Esophagus squamous epithelium (tissue), 5 donors: Measurements from ENCODE around the gene COQ5. TPM values are rescaled to one million over a fixed set of nuclear protein-coding genes. Genes with fewer than 3 reads are reported as not detected.

Source experiments
- DNase-seq: peaks from one replicate; lab custom pipeline; 2025; lab: John Stamatoyannopoulos, UW
- H3K27ac ChIP-seq, 4 donors: fragments of 200-600 bp; sonication (generic); one replicate each; pipeline ENCODE4 v1.5.1; 2016 to 2019; ENCODE audit warnings: mild to moderate bottlenecking in 1 of 4
- H3K27me3 ChIP-seq, 4 donors: fragments of 200-600 bp; sonication (generic); 1 replicate in 3 of 4; 2 replicates in 1 of 4; pipeline versions ENCODE4 v1.5.1 to v1.6.0; 2017 to 2021; ENCODE audit warnings: antibody characterized with exemption in 1 of 4
- H3K36me3 ChIP-seq, 3 donors: fragments of 200-600 bp; sonication (generic); one replicate each; pipeline ENCODE4 v1.5.1; 2016 to 2019
- H3K4me1 ChIP-seq, 3 donors: fragments of 200-600 bp; sonication (generic); one replicate each; pipeline ENCODE4 v1.5.1; 2017 to 2019
- H3K4me3 ChIP-seq, 4 donors: fragments of 200-600 bp; sonication (generic); 1 replicate in 3 of 4; 2 replicates in 1 of 4; pipeline ENCODE4 v1.5.1; 2016 to 2019; ENCODE audit warnings: mild to moderate bottlenecking in 2 of 4, moderate library complexity in 1 of 4
- H3K9me3 ChIP-seq, 3 donors: fragments of 200-600 bp; sonication (generic); one replicate each; pipeline ENCODE4 v1.5.1; 2016 to 2019
- CTCF ChIP-seq, 6 experiments: fragments of 450-650 bp in 4 of 6; fragments of 200-600 bp in 2 of 6; sonication (generic) in 2 of 6; IDR thresholded peaks; one replicate each; pipeline ENCODE4 v1.5.1; 2016 to 2019; ENCODE audit warnings: antibody characterized with exemption in 6 of 6, mild to moderate bottlenecking in 4 of 6, moderate library complexity in 4 of 6
- POLR2A ChIP-seq, 4 donors: fragments of 450-650 bp; IDR thresholded peaks; one replicate each; pipeline ENCODE4 v1.6.1; 2017; ENCODE audit warnings: antibody characterized with exemption in 4 of 4, mild to moderate bottlenecking in 4 of 4, moderate library complexity in 3 of 4
- WGBS, 2 donors: methylation state at CpG; one replicate each; pipeline ENCODE4 v1.1.5; 2018; 5-methylcytosine and 5-hydroxymethylcytosine counted together
- intact Hi-C: fragments of 100-400 bp; cut with DNase I; formaldehyde crosslinking; loops from one replicate; pipeline ENCODE4 v1.15.0; 2022
- total RNA-seq, 4 donors: library from RNA; depleted of rRNA; stranded (reverse); fragments of >200 nt; gene quantifications; one replicate each; pipeline ENCODE4 v1.1.0, GENCODE V29; 2016
- donor health status: DM: yes; HTN: yes; CAD: no.

COQ5 gene
- total RNA-seq, 4 donors from 2014 or later: 12.2 to 27.7 (median 20.3) TPM

- Histone ChIP-seq H3K4me3 (no peak overlapping the region), H3K27ac (peak overlapping the region; percentile 39 to 74 (median 56)), H3K36me3 (peaks cover 28 to 99% (median 77%) of the 10 kb centered on the region in 3 donors), H3K9me3 (no peaks in the 10 kb centered on the region), H3K27me3 (no peaks in the 10 kb centered on the region), H3K4me1 (no peaks in the 10 kb centered on the region)
- 73 to 83% methylated on average over 4 of the region's 8 CpGs for WGBS, 2 donors
- TF ChIP-seq POLR2A (IDR thresholded peaks at IDR 0.05): no peak
- TF ChIP-seq CTCF (IDR thresholded peaks at IDR 0.05): no peak
- intact Hi-C loops: no loop called here
- no peak for DNase-seq
Measured at GRCh38 chr12:120562906-120563305, 33.9 kb upstream of the COQ5 start.

GRCh38 chr12:120557589-120557988 is 28.6 kb upstream of the COQ5 start:
- no peaks in the 10 kb centered on the region for H3K9me3 ChIP-seq
- H3K27me3 ChIP-seq: no peaks in the 10 kb centered on the region
- 89 to 96% methylated on average over 2 of the region's 2 CpGs for WGBS, 2 donors
- H3K27ac ChIP-seq: no peak overlapping the region
- intact Hi-C loops: no loop called here
- TF ChIP-seq CTCF (IDR thresholded peaks at IDR 0.05): no peak
- TF ChIP-seq POLR2A (IDR thresholded peaks at IDR 0.05): no peak
- no peak overlapping the region for H3K4me3 ChIP-seq
- peaks cover 0 to 14% (median 0%) of the 10 kb centered on the region in 3 donors for H3K4me1 ChIP-seq
- no peak for DNase-seq
- peaks cover 29 to 99% (median 63%) of the 10 kb centered on the region in 3 donors for H3K36me3 ChIP-seq

- 100% methylated on average over 1 of the region's 1 CpG; no CpG with 5 or more reads in 1 of the 2 donors for WGBS, 2 donors
- DNase-seq: no peak
- Histone ChIP-seq H3K27ac (peak overlapping the region in 2 of 4 donors; percentile 3 to 35), H3K36me3 (peaks cover 20 to 97% (median 48%) of the 10 kb centered on the region in 3 donors), H3K9me3 (no peaks in the 10 kb centered on the region), H3K27me3 (no peaks in the 10 kb centered on the region), H3K4me1 (peaks cover 0 to 44% (median 5%) of the 10 kb centered on the region in 3 donors), H3K4me3 (no peak overlapping the region)
- TF ChIP-seq CTCF (IDR thresholded peaks at IDR 0.05) (no peak), POLR2A (IDR thresholded peaks at IDR 0.05) (no peak)
- intact Hi-C loops: no loop called here
Measured at GRCh38 chr12:120554678-120555077, 25.7 kb upstream of the COQ5 start.

GRCh38 chr12:120546050-120546386 is 17.1 kb upstream of the COQ5 start:
- no peaks in the 10 kb centered on the region for H3K9me3 ChIP-seq
- no peak for DNase-seq
- no peak overlapping the region for H3K27ac ChIP-seq
- H3K36me3 ChIP-seq: peaks cover 4 to 86% (median 18%) of the 10 kb centered on the region in 3 donors
- intact Hi-C loops: no loop called here
- H3K27me3 ChIP-seq: no peaks in the 10 kb centered on the region
- 76 to 79% methylated on average over 3 of the region's 3 CpGs for WGBS, 2 donors
- H3K4me1 ChIP-seq: peaks cover 0 to 84% (median 22%) of the 10 kb centered on the region in 3 donors
- TF ChIP-seq CTCF (IDR thresholded peaks at IDR 0.05) (no peak), POLR2A (IDR thresholded peaks at IDR 0.05) (no peak)
- H3K4me3 ChIP-seq: no peak overlapping the region

- H3K27me3 ChIP-seq: no peaks in the 10 kb centered on the region
- DNase-seq: no peak
- no peak overlapping the region for H3K27ac ChIP-seq
- no peaks in the 10 kb centered on the region for H3K9me3 ChIP-seq
- TF ChIP-seq CTCF (IDR thresholded peaks at IDR 0.05) (no peak), POLR2A (IDR thresholded peaks at IDR 0.05) (no peak)
- intact Hi-C loops: no loop called here
- 79 to 80% methylated on average over 3 of the region's 3 CpGs for WGBS, 2 donors
- H3K4me3 ChIP-seq: no peak overlapping the region
- H3K4me1 ChIP-seq: peaks cover 4 to 84% (median 30%) of the 10 kb centered on the region in 3 donors
- peaks cover 4 to 86% (median 17%) of the 10 kb centered on the region in 3 donors for H3K36me3 ChIP-seq
Measured at GRCh38 chr12:120544691-120545090, 15.7 kb upstream of the COQ5 start.
